NCI-H2081 treated with DMSO at 0.1 percent for 48 hours (cell line): ENCODE results near the gene PRR19.
A peak's percentile ranks its signal among the peaks of the same experiment; 100 is the strongest.

Experiments
- DNase-seq: peaks from one replicate; lab custom pipeline; 2025; lab: John Stamatoyannopoulos, UW

PRR19 gene

GRCh38 chr19:42271045-42271419 lies 30.9 kb upstream of the PRR19 start:
- no peak for DNase-seq

- no peak for DNase-seq
Observed at GRCh38 chr19:42271861-42272534, 29.9 kb upstream of the PRR19 start.

- no peak for DNase-seq
Observed at GRCh38 chr19:42272535-42272897, 29.4 kb upstream of the PRR19 start.

- no peak for DNase-seq
Observed at GRCh38 chr19:42272989-42273406, 28.9 kb upstream of the PRR19 start.

- no peak for DNase-seq
Observed at GRCh38 chr19:42273407-42274064, 28.4 kb upstream of the PRR19 start.

- DNase-seq = no peak
Observed at GRCh38 chr19:42274065-42274682, 27.8 kb upstream of the PRR19 start.

GRCh38 chr19:42275103-42275502 lies 26.8 kb upstream of the PRR19 start:
- DNase-seq = no peak

- DNase-seq = no peak
Observed at GRCh38 chr19:42275517-42275916, 26.4 kb upstream of the PRR19 start.

GRCh38 chr19:42276284-42276683 lies 25.6 kb upstream of the PRR19 start:
- DNase-seq = no peak

- no peak for DNase-seq
Observed at GRCh38 chr19:42276821-42277220, 25.1 kb upstream of the PRR19 start.

GRCh38 chr19:42277821-42278451 lies 24.0 kb upstream of the PRR19 start:
- no peak for DNase-seq

GRCh38 chr19:42278452-42279154 lies 23.3 kb upstream of the PRR19 start:
- no peak for DNase-seq

- no peak for DNase-seq
Observed at GRCh38 chr19:42279155-42279901, 22.6 kb upstream of the PRR19 start.

GRCh38 chr19:42279902-42280814 lies 21.8 kb upstream of the PRR19 start:
- DNase-seq = peak; percentile 69

GRCh38 chr19:42280815-42281145 lies 21.2 kb upstream of the PRR19 start:
- DNase-seq = no peak

- DNase-seq = peak; percentile 50
Observed at GRCh38 chr19:42281146-42281826, 20.6 kb upstream of the PRR19 start.

GRCh38 chr19:42281827-42282762 lies 19.8 kb upstream of the PRR19 start:
- DNase-seq = peak; percentile 46

GRCh38 chr19:42282819-42283187 lies 19.1 kb upstream of the PRR19 start:
- no peak for DNase-seq
